NCI-H146 treated with DMSO at 0.1 percent for 48 hours (cell line): ENCODE measurements around the gene SH2B2.
"Not testable (repeated sequence)": the region's sequence is repeated elsewhere in the genome, so short reads cannot be mapped to it uniquely, and the experiment has no call there.

Experiments used
- DNase-seq: peaks from one replicate; lab custom pipeline; 2025; ENCODE audit not compliant: unreplicated experiment; lab: John Stamatoyannopoulos, UW

Gene SH2B2

GRCh38 chr7:102284891-102285539 is 1.7 kb upstream of the SH2B2 start:
- DNase-seq = no peak

GRCh38 chr7:102285540-102286236 is 980 bp upstream of the SH2B2 start:
- DNase-seq = no peak

- DNase-seq = no peak
These were observed 678 bp downstream of the SH2B2 start for GRCh38 chr7:102287111-102287980.

- no peak for DNase-seq
These were observed 1.3 kb downstream of the SH2B2 start for GRCh38 chr7:102287981-102288278.

GRCh38 chr7:102288285-102288930 is 1.7 kb downstream of the SH2B2 start:
- no peak for DNase-seq

GRCh38 chr7:102289057-102289456 is 2.4 kb downstream of the SH2B2 start:
- DNase-seq = no peak

- DNase-seq = no peak
These were observed 4.6 kb downstream of the SH2B2 start for GRCh38 chr7:102291056-102291915.

- no peak for DNase-seq
These were observed 5.2 kb downstream of the SH2B2 start for GRCh38 chr7:102291916-102292267.

GRCh38 chr7:102292813-102293798 is 6.4 kb downstream of the SH2B2 start:
- DNase-seq = no peak

- no peak for DNase-seq
These were observed 7.9 kb downstream of the SH2B2 start for GRCh38 chr7:102294589-102294988.

GRCh38 chr7:102295346-102296178 is 8.9 kb downstream of the SH2B2 start:
- DNase-seq = no peak

- DNase-seq = no peak
These were observed 9.4 kb downstream of the SH2B2 start for GRCh38 chr7:102296179-102296438.

- DNase-seq = no peak
These were observed 9.8 kb downstream of the SH2B2 start for GRCh38 chr7:102296514-102296913.

GRCh38 chr7:102297487-102298218 is 11.0 kb downstream of the SH2B2 start:
- no peak for DNase-seq

- DNase-seq = no peak
These were observed 14.1 kb downstream of the SH2B2 start for GRCh38 chr7:102300643-102301221.

GRCh38 chr7:102301367-102301766 is 14.7 kb downstream of the SH2B2 start:
- DNase-seq = not testable (repeated sequence)

- no peak for DNase-seq
These were observed 15.4 kb downstream of the SH2B2 start for GRCh38 chr7:102302025-102302424.
